Neural cell (in vitro differentiated cells): ENCODE data around the gene CFAP99. TPM values are rescaled to one million over a fixed set of nuclear protein-coding genes. Genes with fewer than 3 reads are reported as not detected.

Source experiments
- H2AFZ ChIP-seq: fragments of 200-600, 300-800 bp; sonication (generic), shearing (Covaris generic); 2 replicates; pipeline ENCODE4 v1.6.0; 2014; ENCODE audit warnings: low read depth, mild to moderate bottlenecking, antibody characterized with exemption, low read length, moderate library complexity
- H3F3A ChIP-seq: fragments of 200-600 bp; shearing (Covaris generic); 2 replicates; pipeline ENCODE4 v1.6.1; 2016; ENCODE audit warnings: mild to moderate bottlenecking, moderate library complexity, mixed read lengths, antibody characterized with exemption, low read length; ENCODE audit not compliant: insufficient read depth, poor library complexity, severe bottlenecking
- H3K27ac ChIP-seq: fragments of 200-600, 300-800 bp; sonication (generic), shearing (Covaris generic); 2 replicates; pipeline ENCODE4 v1.5.1; 2014; ENCODE audit warnings: mild to moderate bottlenecking, low read length, moderate library complexity
- H3K27me3 ChIP-seq: fragments of 300-800, 200-600 bp; sonication (generic), shearing (Covaris generic); 2 replicates; pipeline ENCODE4 v1.6.0; 2014; ENCODE audit warnings: mild to moderate bottlenecking, low read depth, low read length, moderate library complexity; ENCODE audit not compliant: insufficient read depth
- H3K36me3 ChIP-seq: fragments of 300-800, 200-600 bp; sonication (generic), shearing (Covaris generic); 2 replicates; pipeline ENCODE4 v1.5.1; 2014; ENCODE audit warnings: mild to moderate bottlenecking, antibody characterized with exemption, low read length, moderate library complexity; ENCODE audit not compliant: insufficient read depth
- H3K4me2 ChIP-seq: fragments of 300-800, 200-600 bp; sonication (generic), shearing (Covaris generic); 2 replicates; pipeline ENCODE4 v1.6.0; 2014; ENCODE audit warnings: mild to moderate bottlenecking, low read length
- H3K4me3 ChIP-seq: fragments of 300-800, 200-600 bp; sonication (generic), shearing (Covaris generic); 2 replicates; pipeline ENCODE4 v1.5.1; 2014; ENCODE audit warnings: mild to moderate bottlenecking, low read length, moderate library complexity
- H3K79me2 ChIP-seq: fragments of 200-600 bp; shearing (Covaris generic); replicated peaks from 2 replicates; pipeline ENCODE4 v1.6.0; 2014; ENCODE audit warnings: mild to moderate bottlenecking, low read length, moderate library complexity; ENCODE audit not compliant: insufficient read depth
- H3K9ac ChIP-seq: fragments of 300-800, 200-600 bp; sonication (generic), shearing (Covaris generic); 2 replicates; pipeline ENCODE4 v1.6.1; 2016; ENCODE audit warnings: mild to moderate bottlenecking, low read length, mixed read lengths
- H3K9me2 ChIP-seq: fragments of 200-600 bp; shearing (Covaris generic); 2 replicates; pipeline ENCODE4 v1.6.1; 2016; ENCODE audit warnings: mild to moderate bottlenecking, low read length, mixed read lengths; ENCODE audit not compliant: insufficient read depth
- H3K9me3 ChIP-seq: fragments of 200-600, 300-800 bp; sonication (generic), shearing (Covaris generic); 2 replicates; pipeline ENCODE4 v1.6.1; 2016; ENCODE audit warnings: mild to moderate bottlenecking, mixed run types, low read length, moderate library complexity, mixed read lengths
- H4K20me1 ChIP-seq: fragments of 200-600 bp; shearing (Covaris generic); 2 replicates; pipeline ENCODE4 v1.6.1; 2016; ENCODE audit warnings: mild to moderate bottlenecking, mixed run types; ENCODE audit not compliant: insufficient read depth
- EP300 ChIP-seq: fragments of 450-650 bp; conservative IDR thresholded peaks from 2 replicates; pipeline ENCODE4 v1.6.1; 2014; ENCODE audit warnings: antibody characterized with exemption, mild to moderate bottlenecking, moderate library complexity; ENCODE audit not compliant: poor library complexity, severe bottlenecking
- EZH2 ChIP-seq: fragments of 200-600, 300-800 bp; shearing (Covaris generic), sonication (generic); IDR thresholded peaks from 2 replicates; pipeline ENCODE4 v1.6.1; 2014; ENCODE audit warnings: antibody characterized with exemption, low read length, borderline replicate concordance, mild to moderate bottlenecking; ENCODE audit not compliant: insufficient read depth, poor library complexity, severe bottlenecking
- MXI1 ChIP-seq: fragments of 450-650 bp; conservative IDR thresholded peaks from 2 replicates; pipeline ENCODE4 v1.6.1; 2014; ENCODE audit warnings: antibody characterized with exemption, mild to moderate bottlenecking; ENCODE audit not compliant: poor library complexity, severe bottlenecking
- POLR2AphosphoS5 ChIP-seq: IDR thresholded peaks from 2 replicates; pipeline ENCODE4 v1.6.1; 2012
- RAD21 ChIP-seq: fragments of 450-650 bp; conservative IDR thresholded peaks from 2 replicates; pipeline ENCODE4 v1.6.1; 2014; ENCODE audit warnings: antibody characterized with exemption, mild to moderate bottlenecking, moderate library complexity
- SMC3 ChIP-seq: fragments of 450-650 bp; conservative IDR thresholded peaks from 2 replicates; pipeline ENCODE4 v1.6.1; 2014; ENCODE audit warnings: antibody characterized with exemption, mild to moderate bottlenecking, moderate library complexity; ENCODE audit not compliant: poor library complexity
- TAF1 ChIP-seq: IDR thresholded peaks from 2 replicates; pipeline ENCODE4 v1.6.1; 2012; ENCODE audit warnings: low read depth
- polyA plus RNA-seq: library from polyadenylated mRNA; depleted of rRNA; stranded (reverse); fragments of >200 nt; gene quantifications from 2 replicates; pipeline ENCODE4 v1.2.3, GENCODE V29; 2014
- TF ChIP-seq, protein P1 (sequence below): IDR thresholded peaks from 2 replicates; pipeline ENCODE4 v1.6.1; 2012; ENCODE audit warnings: borderline replicate concordance
- TF ChIP-seq, protein P2 (sequence below): fragments of 450-650 bp; IDR thresholded peaks from 2 replicates; pipeline ENCODE4 v1.5.1; 2014; ENCODE audit warnings: antibody characterized with exemption, mild to moderate bottlenecking, moderate library complexity; ENCODE audit not compliant: poor library complexity, severe bottlenecking

The CFAP99 gene
- polyA plus RNA-seq, 1 donor from 2014 or later = not detected

DNA sequence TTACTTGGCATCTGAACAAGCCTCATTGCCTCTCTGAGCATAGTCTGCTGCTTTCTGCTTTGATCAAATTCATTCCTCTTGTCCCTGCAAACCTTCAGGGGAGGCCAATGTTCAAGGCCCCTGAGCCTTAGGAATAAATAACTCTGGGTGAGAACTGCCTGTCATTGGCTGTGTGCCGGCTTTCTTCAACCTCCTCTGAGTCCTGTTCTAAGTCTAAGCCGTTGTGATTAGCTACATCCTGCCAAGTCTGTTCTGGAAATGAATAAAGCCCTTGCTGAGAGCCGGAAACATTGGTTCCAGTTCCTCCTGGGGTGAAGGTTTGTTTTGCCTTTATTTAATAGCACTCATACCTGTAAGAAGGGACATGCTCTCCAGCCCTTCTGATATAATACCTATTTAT lies 63.9 kb downstream of the CFAP99 start:
- no peak overlapping the region for H3K9ac ChIP-seq

DNA sequence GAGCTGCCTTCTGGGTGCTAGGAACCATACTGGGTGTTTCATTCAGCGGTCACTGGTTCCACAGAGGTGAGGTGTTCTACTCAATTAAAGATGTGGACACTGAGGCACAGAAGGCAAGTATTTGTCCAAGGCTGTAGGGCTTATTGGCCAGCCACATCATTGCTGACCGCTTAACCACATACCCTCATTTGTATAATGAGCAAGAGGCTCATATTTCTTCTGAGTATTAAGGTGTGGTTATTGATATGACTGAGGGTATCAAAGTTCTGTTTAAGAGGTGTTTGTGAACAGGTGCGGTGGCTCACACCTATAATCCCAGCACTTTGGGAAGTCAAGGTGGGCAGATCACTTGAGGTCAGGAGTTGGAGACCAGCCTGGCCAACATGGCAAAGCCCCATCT lies 64.5 kb downstream of the CFAP99 start:
- H3K9ac ChIP-seq = no peak overlapping the region
- peaks cover 86% of the 10 kb centered on the region for H3K79me2 ChIP-seq
- H3K27me3 ChIP-seq = no peaks in the 10 kb centered on the region
- no peaks in the 10 kb centered on the region for H3K9me2 ChIP-seq
- no peaks in the 10 kb centered on the region for H3F3A ChIP-seq
- H2AFZ ChIP-seq = no peak overlapping the region
- peaks cover 15% of the 10 kb centered on the region for H4K20me1 ChIP-seq
- H3K4me2 ChIP-seq = no peak overlapping the region
- H3K4me3 ChIP-seq = no peak overlapping the region
- H3K9me3 ChIP-seq = no peaks in the 10 kb centered on the region
- H3K36me3 ChIP-seq = no peaks in the 10 kb centered on the region
- no peak overlapping the region for H3K27ac ChIP-seq
- TF ChIP-seq TAF1 (no peak), MXI1 (no peak), EZH2 (no peak), EP300 (no peak), RAD21 (no peak), POLR2AphosphoS5 (no peak), SMC3 (no peak)
- TF ChIP-seq, protein P1, sequence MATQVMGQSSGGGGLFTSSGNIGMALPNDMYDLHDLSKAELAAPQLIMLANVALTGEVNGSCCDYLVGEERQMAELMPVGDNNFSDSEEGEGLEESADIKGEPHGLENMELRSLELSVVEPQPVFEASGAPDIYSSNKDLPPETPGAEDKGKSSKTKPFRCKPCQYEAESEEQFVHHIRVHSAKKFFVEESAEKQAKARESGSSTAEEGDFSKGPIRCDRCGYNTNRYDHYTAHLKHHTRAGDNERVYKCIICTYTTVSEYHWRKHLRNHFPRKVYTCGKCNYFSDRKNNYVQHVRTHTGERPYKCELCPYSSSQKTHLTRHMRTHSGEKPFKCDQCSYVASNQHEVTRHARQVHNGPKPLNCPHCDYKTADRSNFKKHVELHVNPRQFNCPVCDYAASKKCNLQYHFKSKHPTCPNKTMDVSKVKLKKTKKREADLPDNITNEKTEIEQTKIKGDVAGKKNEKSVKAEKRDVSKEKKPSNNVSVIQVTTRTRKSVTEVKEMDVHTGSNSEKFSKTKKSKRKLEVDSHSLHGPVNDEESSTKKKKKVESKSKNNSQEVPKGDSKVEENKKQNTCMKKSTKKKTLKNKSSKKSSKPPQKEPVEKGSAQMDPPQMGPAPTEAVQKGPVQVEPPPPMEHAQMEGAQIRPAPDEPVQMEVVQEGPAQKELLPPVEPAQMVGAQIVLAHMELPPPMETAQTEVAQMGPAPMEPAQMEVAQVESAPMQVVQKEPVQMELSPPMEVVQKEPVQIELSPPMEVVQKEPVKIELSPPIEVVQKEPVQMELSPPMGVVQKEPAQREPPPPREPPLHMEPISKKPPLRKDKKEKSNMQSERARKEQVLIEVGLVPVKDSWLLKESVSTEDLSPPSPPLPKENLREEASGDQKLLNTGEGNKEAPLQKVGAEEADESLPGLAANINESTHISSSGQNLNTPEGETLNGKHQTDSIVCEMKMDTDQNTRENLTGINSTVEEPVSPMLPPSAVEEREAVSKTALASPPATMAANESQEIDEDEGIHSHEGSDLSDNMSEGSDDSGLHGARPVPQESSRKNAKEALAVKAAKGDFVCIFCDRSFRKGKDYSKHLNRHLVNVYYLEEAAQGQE = no peak
- TF ChIP-seq, protein P2, sequence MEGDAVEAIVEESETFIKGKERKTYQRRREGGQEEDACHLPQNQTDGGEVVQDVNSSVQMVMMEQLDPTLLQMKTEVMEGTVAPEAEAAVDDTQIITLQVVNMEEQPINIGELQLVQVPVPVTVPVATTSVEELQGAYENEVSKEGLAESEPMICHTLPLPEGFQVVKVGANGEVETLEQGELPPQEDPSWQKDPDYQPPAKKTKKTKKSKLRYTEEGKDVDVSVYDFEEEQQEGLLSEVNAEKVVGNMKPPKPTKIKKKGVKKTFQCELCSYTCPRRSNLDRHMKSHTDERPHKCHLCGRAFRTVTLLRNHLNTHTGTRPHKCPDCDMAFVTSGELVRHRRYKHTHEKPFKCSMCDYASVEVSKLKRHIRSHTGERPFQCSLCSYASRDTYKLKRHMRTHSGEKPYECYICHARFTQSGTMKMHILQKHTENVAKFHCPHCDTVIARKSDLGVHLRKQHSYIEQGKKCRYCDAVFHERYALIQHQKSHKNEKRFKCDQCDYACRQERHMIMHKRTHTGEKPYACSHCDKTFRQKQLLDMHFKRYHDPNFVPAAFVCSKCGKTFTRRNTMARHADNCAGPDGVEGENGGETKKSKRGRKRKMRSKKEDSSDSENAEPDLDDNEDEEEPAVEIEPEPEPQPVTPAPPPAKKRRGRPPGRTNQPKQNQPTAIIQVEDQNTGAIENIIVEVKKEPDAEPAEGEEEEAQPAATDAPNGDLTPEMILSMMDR = no peak

More for the DNA sequence above, 63.9 kb downstream of the CFAP99 start:
- no peaks in the 10 kb centered on the region for H3K36me3 ChIP-seq
- no peak for TF ChIP-seq RAD21
- no peak for TF ChIP-seq SMC3
- TF ChIP-seq, protein P2 = no peak
- no peak for TF ChIP-seq POLR2AphosphoS5
- no peak for TF ChIP-seq MXI1
- TF ChIP-seq EP300 = no peak
- no peak for TF ChIP-seq TAF1
- TF ChIP-seq, protein P1 = no peak
- no peak for TF ChIP-seq EZH2
- no peak overlapping the region for H3K4me3 ChIP-seq
- no peaks in the 10 kb centered on the region for H3K9me2 ChIP-seq
- no peak overlapping the region for H2AFZ ChIP-seq
- no peaks in the 10 kb centered on the region for H3K9me3 ChIP-seq
- H3K27ac ChIP-seq = no peak overlapping the region
- H3F3A ChIP-seq = no peaks in the 10 kb centered on the region
- H3K27me3 ChIP-seq = no peaks in the 10 kb centered on the region
- H4K20me1 ChIP-seq = peaks cover 15% of the 10 kb centered on the region
- H3K79me2 ChIP-seq = peaks cover 88% of the 10 kb centered on the region
- no peak overlapping the region for H3K4me2 ChIP-seq
